Left renal cortex interstitium (tissue), 4 donors: Measurements from ENCODE around the gene ATP5PO. TPM values are rescaled to one million over a fixed set of nuclear protein-coding genes. Genes with fewer than 3 reads are reported as not detected.

Experiments
- DNase-seq, 4 donors: peaks; one replicate each; pipeline ENCODE4 v3.0.0-alpha.2; 2013; ENCODE audit warnings: low read depth in 4 of 4, low spot score in 2 of 4, missing footprints in 1 of 4
- polyA plus RNA-seq, 4 donors: library from polyadenylated mRNA; unstranded; fragments of 120-200 nt; gene quantifications; one replicate each; pipeline ENCODE4 v1.2.1, GENCODE V29; 2013; ENCODE audit not compliant: insufficient read length in 4 of 4

Gene ATP5PO
- polyA plus RNA-seq, 4 donors, result 300 to 453 (median 361) TPM

GRCh38 chr21:33901412-33902288 is 14.0 kb downstream of the ATP5PO start:
- no peak for DNase-seq

- no peak for DNase-seq
Observed at GRCh38 chr21:33899199-33899598, 16.4 kb downstream of the ATP5PO start.

GRCh38 chr21:33898586-33898985 is 17.0 kb downstream of the ATP5PO start:
- DNase-seq, result no peak

GRCh38 chr21:33897739-33898138 is 17.9 kb downstream of the ATP5PO start:
- no peak for DNase-seq

- no peak for DNase-seq
Observed at GRCh38 chr21:33897098-33897497, 18.5 kb downstream of the ATP5PO start.

- DNase-seq, result no peak
Observed at GRCh38 chr21:33896691-33897090, 18.9 kb downstream of the ATP5PO start.

GRCh38 chr21:33895356-33895755 is 20.2 kb downstream of the ATP5PO start:
- no peak for DNase-seq

GRCh38 chr21:33894736-33895288 is 20.8 kb downstream of the ATP5PO start:
- DNase-seq, result peak; percentile 63 to 83 (median 72)

- no peak for DNase-seq
Observed at GRCh38 chr21:33893917-33894316, 21.7 kb downstream of the ATP5PO start.

GRCh38 chr21:33892853-33893252 is 22.8 kb downstream of the ATP5PO start:
- no peak for DNase-seq

GRCh38 chr21:33890187-33890586 is 25.4 kb downstream of the ATP5PO start:
- DNase-seq, result no peak

- DNase-seq, result no peak
Observed at GRCh38 chr21:33886321-33886720, 29.3 kb downstream of the ATP5PO start.

- DNase-seq, result no peak
Observed at GRCh38 chr21:33885172-33885514, 30.5 kb downstream of the ATP5PO start.

- no peak for DNase-seq
Observed at GRCh38 chr21:33884376-33885171, 31.0 kb downstream of the ATP5PO start.

GRCh38 chr21:33883118-33883517 is 32.5 kb downstream of the ATP5PO start:
- no peak for DNase-seq

GRCh38 chr21:33881689-33882440 is 33.7 kb downstream of the ATP5PO start:
- no peak for DNase-seq

- no peak for DNase-seq
Observed at GRCh38 chr21:33880626-33881025, 35.0 kb downstream of the ATP5PO start.

- no peak for DNase-seq
Observed at GRCh38 chr21:33878824-33879223, 36.8 kb downstream of the ATP5PO start.

- no peak for DNase-seq
Observed at GRCh38 chr21:33875026-33875695, 40.4 kb downstream of the ATP5PO start.

GRCh38 chr21:33874161-33874560 is 41.4 kb downstream of the ATP5PO start:
- no peak for DNase-seq
